ENCODE data around the gene ERVMER34-1. TPM values are rescaled to one million over a fixed set of nuclear protein-coding genes. Genes with fewer than 3 reads are reported as not detected.

The ERVMER34-1 gene
- total RNA-seq, 2 donors from 2014 or later = 0.52 to 0.59 TPM

Small RNAs within 50 kb of the gene (microRNA-seq; reads per million reads assigned to microRNA genes)
- 34.0 to 75.7 reads per million in 2 donors for gene MIR4449

Other genes with a start within 250 kb of the ERVMER34-1 start
- 10 to 100 TPM; 12.6 to 13.8 TPM for gene USP46, start 92.1 kb downstream of the ERVMER34-1 start, total RNA-seq
- under 1 TPM in 1 of 2 donors, not detected in 1; 0.17 TPM for gene RASL11B, start 110.9 kb upstream of the ERVMER34-1 start, total RNA-seq